ENCODE results near the gene HOXA4.

HOXA4 gene

DNA sequence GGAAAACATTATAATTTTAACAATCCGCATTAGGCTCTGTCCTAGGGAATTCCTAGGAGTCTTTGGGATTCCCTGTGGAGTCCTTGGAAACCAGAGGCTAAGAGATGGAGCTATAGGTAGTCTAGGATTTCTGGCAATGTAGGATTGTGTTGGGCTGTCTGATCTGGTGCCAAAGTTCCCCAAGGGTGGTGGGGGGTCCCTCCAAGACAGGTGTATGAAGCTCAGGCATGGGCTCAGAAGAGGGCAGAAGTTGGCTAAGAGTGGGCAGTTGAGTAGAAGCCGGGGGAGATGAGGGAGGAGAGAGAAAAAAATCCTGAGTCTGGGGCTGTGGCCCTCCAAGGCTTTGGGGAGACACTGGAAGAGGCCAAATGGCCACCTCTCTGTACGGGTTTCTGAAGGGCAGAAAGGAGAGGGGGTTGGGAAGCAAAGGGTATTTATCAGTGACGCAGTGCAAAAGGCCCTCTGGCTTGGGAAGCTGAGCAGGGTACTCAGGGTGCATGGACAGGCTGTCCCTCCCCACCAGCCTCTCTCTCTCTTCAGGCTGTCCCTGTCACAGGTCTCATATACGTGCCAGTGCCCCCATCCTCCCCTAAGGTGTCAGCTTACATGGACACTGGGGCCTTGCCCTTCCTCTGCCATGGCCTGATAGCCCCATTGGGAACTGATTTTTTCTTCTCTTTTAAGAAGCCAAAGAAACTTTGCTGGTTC is 16.1 kb upstream of the HOXA4 start:
- no peak overlapping the region for H3K4me3 Mint-ChIP-seq
- no peaks in the 10 kb centered on the region for H3K9me3 Mint-ChIP-seq
- peaks cover 53% of the 10 kb centered on the region for H3K27me3 Mint-ChIP-seq
- no peaks in the 10 kb centered on the region for H3K36me3 Mint-ChIP-seq
- peaks cover 21% of the 10 kb centered on the region for H3K4me1 Mint-ChIP-seq
- no peak overlapping the region for H3K27ac Mint-ChIP-seq

DNA sequence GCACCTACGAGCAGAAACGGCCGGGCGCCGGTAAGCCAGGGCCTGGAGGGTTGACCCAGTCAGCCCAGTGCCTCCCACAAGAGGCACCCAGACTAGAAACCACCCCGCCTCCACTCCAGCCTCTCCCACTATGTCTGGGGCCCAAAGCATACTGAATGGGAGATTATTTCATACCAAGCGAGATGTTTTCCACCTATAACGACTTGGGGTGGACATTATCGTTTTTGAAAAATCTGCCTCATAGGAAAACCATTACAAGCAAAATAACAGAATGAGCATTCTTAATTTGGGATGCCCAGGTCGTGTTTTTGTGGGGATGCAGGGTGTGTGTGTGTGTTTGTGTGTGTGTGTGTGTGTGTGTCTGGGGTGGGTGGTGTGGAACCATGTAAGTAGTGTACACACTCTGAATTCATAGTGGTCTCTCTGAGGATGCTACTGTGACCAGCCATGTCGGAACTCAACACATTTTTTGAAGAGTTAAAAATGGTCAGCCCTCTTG is 15.4 kb upstream of the HOXA4 start:
- no peak overlapping the region for H3K4me3 Mint-ChIP-seq
- H3K36me3 Mint-ChIP-seq: no peaks in the 10 kb centered on the region
- peaks cover 14% of the 10 kb centered on the region for H3K4me1 Mint-ChIP-seq
- H3K27me3 Mint-ChIP-seq: peaks cover 52% of the 10 kb centered on the region
- H3K27ac Mint-ChIP-seq: no peak overlapping the region
- no peaks in the 10 kb centered on the region for H3K9me3 Mint-ChIP-seq

DNA sequence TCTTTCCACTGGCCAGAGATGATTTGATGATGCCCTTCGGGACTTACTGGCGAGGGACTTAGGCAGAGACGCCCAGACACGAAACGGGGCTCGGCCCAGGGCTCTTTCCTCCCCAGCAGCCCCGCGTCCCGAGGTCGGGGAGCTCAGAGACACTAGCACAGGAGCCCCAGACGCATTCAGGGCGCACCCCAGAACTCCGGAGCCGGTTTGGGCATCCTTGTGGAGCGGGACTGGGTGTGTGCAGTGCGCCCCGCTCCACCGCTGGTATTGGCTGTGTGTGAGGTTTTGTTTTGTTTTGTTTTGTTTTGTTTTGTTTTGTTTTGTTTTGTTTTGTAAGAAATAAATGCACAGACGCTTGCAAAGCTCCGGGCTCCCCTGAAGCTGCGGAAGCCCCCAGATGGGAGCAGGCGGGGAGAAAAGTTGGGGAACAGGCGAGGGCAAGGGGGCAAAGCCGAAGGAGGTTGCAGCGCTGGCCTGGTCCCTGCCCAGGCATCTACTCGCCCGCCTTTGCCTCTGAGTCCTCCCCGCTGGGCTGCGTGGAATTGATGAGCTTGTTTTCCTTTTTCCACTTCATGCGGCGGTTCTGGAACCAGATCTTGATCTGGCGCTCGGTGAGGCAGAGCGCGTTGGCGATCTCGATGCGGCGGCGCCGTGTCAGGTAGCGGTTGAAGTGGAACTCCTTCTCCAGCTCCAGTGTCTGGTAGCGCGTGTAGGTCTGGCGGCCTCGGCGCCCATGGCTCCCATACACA is 14.8 kb upstream of the HOXA4 start:
- H3K4me1 Mint-ChIP-seq: peaks cover 7% of the 10 kb centered on the region
- H3K4me3 Mint-ChIP-seq: no peak overlapping the region

GRCh38 chr7:27144781-27145164 is 14.2 kb upstream of the HOXA4 start:
- Mint-ChIP-seq H3K27me3 (peaks cover 43% of the 10 kb centered on the region), H3K27ac (no peak overlapping the region), H3K36me3 (no peaks in the 10 kb centered on the region), H3K9me3 (no peaks in the 10 kb centered on the region), H3K4me3 (no peak overlapping the region), H3K4me1 (peaks cover 7% of the 10 kb centered on the region)

More for the DNA sequence above, 14.8 kb upstream of the HOXA4 start:
- H3K27ac Mint-ChIP-seq: peak overlapping the region; percentile 41
- H3K36me3 Mint-ChIP-seq: no peaks in the 10 kb centered on the region
- H3K27me3 Mint-ChIP-seq: peaks cover 49% of the 10 kb centered on the region
- no peaks in the 10 kb centered on the region for H3K9me3 Mint-ChIP-seq

DNA sequence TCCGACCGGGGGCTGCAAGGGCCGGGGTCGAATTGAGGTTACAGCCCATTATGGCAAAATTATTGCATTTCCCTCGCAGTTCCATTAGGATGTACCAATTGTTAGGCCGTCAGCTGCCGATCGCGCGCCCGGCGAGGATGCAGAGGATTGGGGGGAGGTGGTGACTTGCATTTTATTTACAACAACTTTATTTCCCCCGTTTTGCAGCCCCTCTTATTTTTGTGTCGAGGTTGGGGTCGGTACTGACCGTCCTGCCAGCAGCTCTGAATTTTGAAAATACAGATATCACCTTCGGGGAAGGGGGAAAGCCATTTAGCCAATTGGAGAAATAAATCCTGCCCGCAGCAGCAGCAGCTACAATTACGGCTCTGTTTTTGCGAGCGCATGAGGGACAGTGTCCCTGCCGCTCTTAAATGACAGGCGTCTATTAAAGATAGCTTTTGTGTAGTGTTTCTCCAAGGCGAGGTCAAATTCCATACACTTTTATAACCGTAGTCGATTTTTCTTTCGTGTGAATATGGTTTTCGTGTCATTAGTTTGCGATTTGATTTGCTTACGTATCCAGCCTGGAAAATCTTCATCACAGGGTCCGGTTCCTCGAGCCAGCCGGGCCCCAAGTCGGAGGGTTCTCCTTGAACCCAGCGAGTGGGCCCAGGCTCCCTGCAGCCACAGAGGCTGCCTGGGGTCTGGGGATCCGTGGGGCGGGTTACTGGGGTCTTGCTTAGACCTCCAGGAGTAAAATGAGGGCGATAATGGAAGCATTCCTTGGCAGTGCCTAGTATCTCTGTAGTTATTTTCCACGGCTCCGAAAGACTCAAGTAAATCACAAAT is 13.6 kb upstream of the HOXA4 start:
- H3K27ac Mint-ChIP-seq: no peak overlapping the region
- no peaks in the 10 kb centered on the region for H3K9me3 Mint-ChIP-seq
- H3K27me3 Mint-ChIP-seq: peaks cover 39% of the 10 kb centered on the region
- H3K36me3 Mint-ChIP-seq: no peaks in the 10 kb centered on the region
- no peak overlapping the region for H3K4me3 Mint-ChIP-seq
- peaks cover 7% of the 10 kb centered on the region for H3K4me1 Mint-ChIP-seq

DNA sequence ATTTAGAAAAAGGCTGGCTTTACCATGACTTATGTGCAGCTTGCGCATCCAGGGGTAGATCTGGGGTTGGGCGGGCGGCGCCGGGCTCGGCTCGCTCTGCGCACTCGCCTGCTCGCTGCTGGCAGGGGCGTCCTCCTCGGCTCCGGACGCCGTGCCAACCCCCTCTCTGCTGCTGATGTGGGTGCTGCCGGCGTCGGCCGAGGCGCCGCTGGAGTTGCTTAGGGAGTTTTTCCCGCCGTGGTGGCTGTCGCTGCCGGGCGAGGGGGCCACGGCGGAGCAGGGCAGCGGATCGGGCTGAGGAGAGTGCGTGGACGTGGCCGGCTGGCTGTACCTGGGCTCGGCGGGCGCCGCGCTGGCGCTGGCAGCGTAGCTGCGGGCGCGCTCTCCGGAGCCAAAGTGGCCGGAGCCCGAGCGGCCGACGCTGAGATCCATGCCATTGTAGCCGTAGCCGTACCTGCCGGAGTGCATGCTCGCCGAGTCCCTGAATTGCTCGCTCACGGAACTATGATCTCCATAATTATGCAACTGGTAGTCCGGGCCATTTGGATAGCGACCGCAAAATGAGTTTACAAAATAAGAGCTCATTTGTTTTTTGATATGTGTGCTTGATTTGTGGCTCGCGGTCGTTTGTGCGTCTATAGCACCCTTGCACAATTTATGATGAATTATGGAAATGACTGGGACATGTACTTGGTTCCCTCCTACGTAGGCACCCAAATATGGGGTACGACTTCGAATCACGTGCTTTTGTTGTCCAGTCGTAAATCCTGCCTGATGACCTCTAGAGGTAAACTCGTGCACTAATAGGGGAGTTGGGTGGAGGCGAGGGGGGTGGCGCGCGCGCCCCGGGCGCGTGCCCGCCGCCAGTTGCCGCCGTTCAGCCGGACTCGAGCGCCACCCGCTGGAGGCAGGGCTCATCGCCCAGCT is 12.7 kb upstream of the HOXA4 start, which contains the start of gene HOXA5:
Gene HOXA5 (minus strand): TSS at position 659 of the 927 bp plus-strand sequence. CDS start 74 bp downstream, at position 585.
- Mint-ChIP-seq H3K36me3 (no peaks in the 10 kb centered on the region), H3K4me1 (peaks cover 4% of the 10 kb centered on the region), H3K27ac (no peak within 1 kb of the TSS), H3K27me3 (peaks cover 39% of the 10 kb centered on the region), H3K9me3 (no peaks in the 10 kb centered on the region), H3K4me3 (peak within 1 kb of the TSS; percentile 47)

DNA sequence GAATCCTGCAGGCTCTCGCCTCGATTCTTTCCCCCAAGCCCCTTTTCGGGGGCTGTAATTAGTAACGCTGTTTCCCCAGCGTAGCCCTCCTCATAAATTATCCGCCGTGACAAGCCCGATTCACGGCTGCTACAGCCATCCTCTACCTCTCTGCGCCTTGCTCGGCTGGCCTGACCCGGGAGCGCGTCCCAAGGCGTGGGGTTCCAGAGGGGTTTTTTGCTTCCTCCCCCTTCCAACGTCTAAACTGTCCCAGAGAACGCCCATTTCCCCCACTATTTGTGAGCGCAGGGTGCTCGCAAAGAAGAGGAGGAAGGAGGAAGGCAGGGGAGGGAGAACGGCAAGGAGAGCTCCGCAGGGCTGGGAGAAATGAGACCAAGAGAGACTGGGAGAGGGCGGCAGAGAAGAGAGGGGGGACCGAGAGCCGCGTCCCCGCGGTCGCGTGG is 12.0 kb upstream of the HOXA4 start:
- H3K36me3 Mint-ChIP-seq: no peaks in the 10 kb centered on the region
- no peaks in the 10 kb centered on the region for H3K4me1 Mint-ChIP-seq
- H3K27me3 Mint-ChIP-seq: peaks cover 42% of the 10 kb centered on the region
- H3K27ac Mint-ChIP-seq: no peak overlapping the region
- no peaks in the 10 kb centered on the region for H3K9me3 Mint-ChIP-seq
- H3K4me3 Mint-ChIP-seq: peak overlapping the region; percentile 47

GRCh38 chr7:27141923-27142579 is 11.5 kb upstream of the HOXA4 start:
- H3K27ac Mint-ChIP-seq: no peak overlapping the region
- no peak overlapping the region for H3K4me3 Mint-ChIP-seq
- no peaks in the 10 kb centered on the region for H3K9me3 Mint-ChIP-seq
- no peaks in the 10 kb centered on the region for H3K4me1 Mint-ChIP-seq
- peaks cover 43% of the 10 kb centered on the region for H3K27me3 Mint-ChIP-seq
- no peaks in the 10 kb centered on the region for H3K36me3 Mint-ChIP-seq

GRCh38 chr7:27141137-27141922 is 10.8 kb upstream of the HOXA4 start:
- H3K4me1 Mint-ChIP-seq: no peaks in the 10 kb centered on the region
- H3K9me3 Mint-ChIP-seq: no peaks in the 10 kb centered on the region
- no peak overlapping the region for H3K27ac Mint-ChIP-seq
- H3K36me3 Mint-ChIP-seq: no peaks in the 10 kb centered on the region
- no peak overlapping the region for H3K4me3 Mint-ChIP-seq
- peaks cover 38% of the 10 kb centered on the region for H3K27me3 Mint-ChIP-seq

GRCh38 chr7:27140126-27140857 is 9.7 kb upstream of the HOXA4 start:
- Mint-ChIP-seq H3K9me3 (no peaks in the 10 kb centered on the region), H3K4me1 (no peaks in the 10 kb centered on the region), H3K36me3 (no peaks in the 10 kb centered on the region), H3K27ac (no peak overlapping the region), H3K27me3 (peaks cover 38% of the 10 kb centered on the region), H3K4me3 (no peak overlapping the region)

GRCh38 chr7:27139334-27140125 is 9.0 kb upstream of the HOXA4 start:
- Mint-ChIP-seq H3K9me3 (no peaks in the 10 kb centered on the region), H3K27ac (no peak overlapping the region), H3K4me3 (no peak overlapping the region), H3K36me3 (no peaks in the 10 kb centered on the region), H3K4me1 (peaks cover 3% of the 10 kb centered on the region), H3K27me3 (peaks cover 38% of the 10 kb centered on the region)

DNA sequence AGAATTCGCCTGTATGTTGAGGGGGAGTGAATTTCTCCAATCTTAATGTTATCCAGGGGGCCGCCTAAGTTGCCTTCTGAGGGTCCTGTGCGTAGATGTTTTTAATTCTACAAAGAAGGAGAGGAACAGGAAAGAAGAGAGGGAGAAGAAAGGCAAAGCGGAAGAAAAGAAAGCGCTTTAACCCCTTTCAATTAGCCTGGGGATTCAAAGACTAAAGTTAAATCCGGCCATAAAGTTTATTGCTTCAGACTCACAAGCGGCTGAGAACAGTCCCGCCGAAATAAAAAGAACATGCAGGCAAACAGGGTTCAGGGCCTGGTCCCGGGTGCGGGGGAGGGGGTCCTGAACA is 8.4 kb upstream of the HOXA4 start:
- H3K4me3 Mint-ChIP-seq: no peak overlapping the region
- H3K27me3 Mint-ChIP-seq: peaks cover 40% of the 10 kb centered on the region
- H3K4me1 Mint-ChIP-seq: peaks cover 9% of the 10 kb centered on the region
- no peaks in the 10 kb centered on the region for H3K36me3 Mint-ChIP-seq
- no peaks in the 10 kb centered on the region for H3K9me3 Mint-ChIP-seq
- no peak overlapping the region for H3K27ac Mint-ChIP-seq

GRCh38 chr7:27138472-27138871 is 7.9 kb upstream of the HOXA4 start:
- peaks cover 44% of the 10 kb centered on the region for H3K27me3 Mint-ChIP-seq
- H3K9me3 Mint-ChIP-seq: no peaks in the 10 kb centered on the region
- H3K36me3 Mint-ChIP-seq: no peaks in the 10 kb centered on the region
- H3K4me1 Mint-ChIP-seq: peaks cover 11% of the 10 kb centered on the region
- no peak overlapping the region for H3K27ac Mint-ChIP-seq
- H3K4me3 Mint-ChIP-seq: no peak overlapping the region

Measured in activated naive CD4-positive, alpha-beta T cell treated with anti-CD3 and anti-CD28 coated beads, Interleukin-2, amount 50 U/mL, for 24 hours (primary cell).